ENCODE results near the gene THSD7A.

Gene THSD7A

GRCh38 chr7:11713352-11713751, 118.6 kb downstream of the THSD7A start:
- H3K4me3 ChIP-seq (ENCODE audit: low read length): no peak overlapping the region
- DNase-seq (ENCODE audit: low read depth): no peak
- TF ChIP-seq, protein P1, sequence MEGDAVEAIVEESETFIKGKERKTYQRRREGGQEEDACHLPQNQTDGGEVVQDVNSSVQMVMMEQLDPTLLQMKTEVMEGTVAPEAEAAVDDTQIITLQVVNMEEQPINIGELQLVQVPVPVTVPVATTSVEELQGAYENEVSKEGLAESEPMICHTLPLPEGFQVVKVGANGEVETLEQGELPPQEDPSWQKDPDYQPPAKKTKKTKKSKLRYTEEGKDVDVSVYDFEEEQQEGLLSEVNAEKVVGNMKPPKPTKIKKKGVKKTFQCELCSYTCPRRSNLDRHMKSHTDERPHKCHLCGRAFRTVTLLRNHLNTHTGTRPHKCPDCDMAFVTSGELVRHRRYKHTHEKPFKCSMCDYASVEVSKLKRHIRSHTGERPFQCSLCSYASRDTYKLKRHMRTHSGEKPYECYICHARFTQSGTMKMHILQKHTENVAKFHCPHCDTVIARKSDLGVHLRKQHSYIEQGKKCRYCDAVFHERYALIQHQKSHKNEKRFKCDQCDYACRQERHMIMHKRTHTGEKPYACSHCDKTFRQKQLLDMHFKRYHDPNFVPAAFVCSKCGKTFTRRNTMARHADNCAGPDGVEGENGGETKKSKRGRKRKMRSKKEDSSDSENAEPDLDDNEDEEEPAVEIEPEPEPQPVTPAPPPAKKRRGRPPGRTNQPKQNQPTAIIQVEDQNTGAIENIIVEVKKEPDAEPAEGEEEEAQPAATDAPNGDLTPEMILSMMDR (IDR thresholded peaks at IDR 0.05; ENCODE audit: insufficient read depth, low read depth, low read length, missing control alignments): no peak

GRCh38 chr7:11710377-11710776, 121.6 kb downstream of the THSD7A start:
- H3K4me3 ChIP-seq (ENCODE audit: low read length): no peak overlapping the region
- no peak for DNase-seq (ENCODE audit: low read depth)
- TF ChIP-seq, protein P1 (IDR thresholded peaks at IDR 0.05; ENCODE audit: insufficient read depth, low read depth, low read length, missing control alignments): no peak

DNA sequence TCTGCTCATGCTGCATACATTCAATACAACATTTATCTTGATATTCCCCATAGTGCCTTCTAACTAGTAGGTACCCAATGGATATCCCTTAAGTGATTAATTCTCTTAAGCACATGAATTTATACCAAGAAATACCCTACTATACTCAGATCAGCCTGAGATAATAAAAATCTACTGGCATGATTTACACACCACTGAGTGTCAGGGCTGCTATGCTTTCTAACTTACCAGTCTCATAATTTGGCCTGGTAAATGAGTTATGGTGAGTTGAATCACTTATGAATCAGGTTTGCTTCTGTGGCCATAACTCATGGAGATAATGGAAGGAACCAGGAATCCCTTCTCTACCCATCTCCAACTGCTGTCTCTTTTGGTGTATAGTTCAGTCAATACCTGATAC, 122.8 kb downstream of the THSD7A start:
- DNase-seq (ENCODE audit: low read depth): peak; percentile 51
- TF ChIP-seq, protein P1 (IDR thresholded peaks at IDR 0.05; ENCODE audit: insufficient read depth, low read depth, low read length, missing control alignments): no peak
- no peak overlapping the region for H3K4me3 ChIP-seq (ENCODE audit: low read length)

DNA sequence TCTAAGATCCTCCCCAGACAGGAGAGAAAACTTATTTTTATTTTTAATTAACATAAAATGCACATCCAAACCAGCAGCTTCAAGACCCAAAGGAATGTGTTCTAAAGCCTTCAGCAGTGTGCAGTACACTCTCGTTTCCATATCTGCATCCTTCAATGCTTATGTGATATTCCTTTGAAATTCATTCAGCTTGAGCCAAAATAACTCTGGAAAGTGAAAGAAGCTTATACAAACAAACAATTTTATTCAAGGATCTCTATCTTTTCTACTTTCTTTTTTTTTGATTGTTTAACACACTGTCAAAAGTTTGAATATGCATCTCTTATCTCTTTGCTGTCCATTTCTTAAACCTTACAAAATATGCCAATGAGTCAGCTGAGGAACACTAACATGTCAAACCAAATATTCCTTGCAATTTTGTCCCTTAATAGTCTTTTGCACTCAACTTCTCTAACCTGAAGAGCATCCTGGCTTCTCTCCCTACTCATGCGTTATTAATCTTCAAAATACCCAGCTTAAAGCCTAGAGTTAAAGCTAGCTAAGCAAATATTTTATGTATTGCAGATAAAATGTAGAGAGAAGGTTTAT, 124.3 kb downstream of the THSD7A start:
- H3K4me3 ChIP-seq (ENCODE audit: low read length): no peak overlapping the region
- no peak for DNase-seq (ENCODE audit: low read depth)
- TF ChIP-seq, protein P1 (IDR thresholded peaks at IDR 0.05; ENCODE audit: insufficient read depth, low read depth, low read length, missing control alignments): no peak

- peak; percentile 64 for DNase-seq (ENCODE audit: low read depth)
- TF ChIP-seq, protein P1 (IDR thresholded peaks at IDR 0.05; ENCODE audit: insufficient read depth, low read depth, low read length, missing control alignments): no peak
- no peak overlapping the region for H3K4me3 ChIP-seq (ENCODE audit: low read length)
Observed at GRCh38 chr7:11706666-11707605, 125.1 kb downstream of the THSD7A start.

- TF ChIP-seq, protein P1 (IDR thresholded peaks at IDR 0.05; ENCODE audit: insufficient read depth, low read depth, low read length, missing control alignments): no peak
- H3K4me3 ChIP-seq (ENCODE audit: low read length): no peak overlapping the region
- no peak for DNase-seq (ENCODE audit: low read depth)
Observed at GRCh38 chr7:11703829-11704228, 128.2 kb downstream of the THSD7A start.
